GM21360 (cell line): ENCODE measurements around the gene CIC.
A peak's percentile ranks its signal among the peaks of the same experiment; 100 is the strongest.

ENCODE experiments used
- ATAC-seq: cut with Tn5 transposase; IDR thresholded peaks from one replicate; pipeline ENCODE4 v1.9.1; 2021; ENCODE audit warnings: mild to moderate bottlenecking, moderate library complexity; ENCODE audit not compliant: unreplicated experiment

Gene CIC

GRCh38 chr19:42268704-42269477, at the start of gene CIC:
TSS of gene CIC (plus strand) at chr19:42269252. CDS start at chr19:42271784, 2,532 bp downstream.
- peak; percentile 81 for ATAC-seq

DNA sequence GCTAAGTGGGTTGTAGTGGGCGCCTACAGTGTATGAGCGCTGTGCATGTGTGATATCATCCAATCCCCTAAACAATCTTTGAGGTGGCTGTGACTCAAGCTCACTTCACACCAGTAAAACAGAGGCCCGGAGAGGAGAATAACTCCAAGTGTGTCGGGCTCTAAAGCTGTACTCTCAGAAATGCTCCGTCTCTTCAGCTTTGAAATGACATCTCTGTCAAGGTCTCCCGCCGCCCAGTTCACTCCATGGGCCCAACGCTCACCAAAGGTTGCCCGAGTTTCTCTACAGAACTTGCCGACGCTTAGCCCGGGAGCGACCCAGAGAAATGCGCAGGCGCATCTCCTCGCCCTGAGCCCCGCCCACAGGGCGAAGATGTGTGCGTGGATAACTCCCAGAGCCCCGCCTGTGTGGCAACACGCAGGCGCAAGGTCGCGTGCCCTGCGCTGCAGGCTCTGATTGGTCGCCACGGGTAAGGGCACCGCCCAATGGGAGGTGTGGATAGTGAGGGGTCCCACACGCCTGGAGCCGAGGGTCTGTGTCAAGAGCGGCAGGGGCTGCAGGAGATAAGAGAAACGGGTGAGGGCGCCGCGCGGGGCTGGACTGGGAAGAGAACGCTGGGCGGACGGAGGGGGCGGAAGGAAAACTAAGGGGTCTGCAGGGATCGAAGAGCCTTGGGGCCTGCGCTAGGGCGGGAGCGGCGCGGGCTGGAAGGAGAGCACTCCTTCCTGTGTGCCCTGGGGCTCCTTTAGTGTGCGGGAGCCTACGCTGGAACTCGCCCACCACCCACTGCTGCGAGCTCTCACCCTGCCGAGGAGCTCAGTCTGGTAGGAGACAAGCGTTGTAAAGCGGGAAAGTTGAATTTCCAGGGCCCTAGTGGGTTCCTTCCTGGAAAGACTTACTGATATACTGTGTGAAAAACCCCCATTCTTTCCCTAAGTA, 49.0 kb upstream of the CIC start, which contains the start of gene ZNF526:
Gene ZNF526, plus strand, starts transcription at position 501 of the 939 bp plus-strand sequence. CDS start 4,092 bp downstream, outside the sequence.
- peak; percentile 60 for ATAC-seq

- no peak for ATAC-seq
These were observed 48.3 kb upstream of the CIC start for GRCh38 chr19:42220751-42221097.

GRCh38 chr19:42224940-42225717, 43.9 kb upstream of the CIC start:
- no peak for ATAC-seq

GRCh38 chr19:42225718-42226292, 43.2 kb upstream of the CIC start:
- no peak for ATAC-seq

DNA sequence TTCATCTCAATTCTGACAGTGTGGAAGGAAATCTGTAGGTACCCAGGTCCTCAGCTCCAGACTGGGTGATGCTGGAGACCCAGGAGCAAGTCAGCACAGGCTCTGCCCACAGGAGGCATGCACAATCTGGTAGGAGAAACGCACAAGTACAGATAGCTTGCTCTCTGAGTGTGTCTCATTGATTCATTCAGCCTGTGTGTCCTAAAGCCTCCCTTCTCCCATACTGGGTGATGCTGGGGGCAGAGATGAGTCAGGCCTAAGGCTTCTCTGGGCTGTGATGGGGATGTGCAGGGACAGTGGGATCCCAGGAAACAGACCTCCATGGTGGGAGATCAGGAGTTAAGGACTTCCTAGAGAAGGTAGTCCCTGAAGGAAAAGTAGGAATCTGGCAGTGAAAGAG, 42.2 kb upstream of the CIC start:
- ATAC-seq, result no peak

DNA sequence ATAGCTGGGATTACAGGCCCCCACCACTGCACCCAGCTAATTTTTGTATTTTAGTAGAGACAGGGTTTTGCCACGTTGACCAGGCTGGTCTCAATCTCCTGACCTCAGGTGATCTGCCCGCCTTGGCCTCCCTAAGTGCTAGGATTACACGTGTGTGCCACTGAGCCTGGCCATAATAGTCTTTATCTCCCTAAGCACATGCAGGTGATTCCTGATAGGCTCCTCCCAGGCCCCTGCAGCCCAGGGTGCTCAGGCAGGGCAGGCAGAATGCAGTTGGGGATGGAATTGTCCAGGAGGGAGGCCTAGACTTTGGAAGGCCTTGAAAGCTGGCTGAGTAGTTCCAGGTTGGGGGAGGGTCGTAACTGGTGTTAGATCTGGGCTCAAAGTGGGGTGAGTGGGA, 40.4 kb upstream of the CIC start:
- no peak for ATAC-seq

- no peak for ATAC-seq
These were observed 39.7 kb upstream of the CIC start for GRCh38 chr19:42229301-42229854.

DNA sequence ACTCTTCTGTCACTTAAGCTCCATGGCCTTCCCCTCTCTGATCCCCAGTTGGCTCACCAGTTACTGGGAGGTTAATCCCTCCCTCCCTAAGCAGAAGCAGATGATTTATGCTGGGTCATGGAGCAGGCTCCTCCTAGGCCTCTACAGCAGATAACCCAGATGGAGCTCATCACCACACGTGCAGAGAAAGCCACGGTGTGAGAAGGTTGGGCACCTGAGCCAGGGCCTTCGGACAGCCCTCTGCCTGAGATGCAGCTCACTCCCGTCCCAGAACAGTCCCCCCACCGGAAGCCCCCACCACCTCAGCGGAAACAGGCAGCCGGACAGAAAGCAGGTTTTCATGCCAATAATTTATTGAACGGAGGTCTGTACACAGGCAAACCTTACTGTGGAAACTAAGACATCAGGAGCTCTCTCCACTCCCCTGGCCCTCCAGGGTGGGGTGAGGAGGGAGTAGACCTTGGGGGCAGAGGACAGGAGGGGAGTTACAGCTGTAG, 39.1 kb upstream of the CIC start:
- no peak for ATAC-seq

- ATAC-seq, result no peak
These were observed 38.5 kb upstream of the CIC start for GRCh38 chr19:42230571-42230970.

- ATAC-seq, result no peak
These were observed 36.6 kb upstream of the CIC start for GRCh38 chr19:42232435-42232834.

GRCh38 chr19:42233106-42233505, 35.9 kb upstream of the CIC start:
- no peak for ATAC-seq

GRCh38 chr19:42233678-42234292, 35.3 kb upstream of the CIC start:
- ATAC-seq, result no peak

DNA sequence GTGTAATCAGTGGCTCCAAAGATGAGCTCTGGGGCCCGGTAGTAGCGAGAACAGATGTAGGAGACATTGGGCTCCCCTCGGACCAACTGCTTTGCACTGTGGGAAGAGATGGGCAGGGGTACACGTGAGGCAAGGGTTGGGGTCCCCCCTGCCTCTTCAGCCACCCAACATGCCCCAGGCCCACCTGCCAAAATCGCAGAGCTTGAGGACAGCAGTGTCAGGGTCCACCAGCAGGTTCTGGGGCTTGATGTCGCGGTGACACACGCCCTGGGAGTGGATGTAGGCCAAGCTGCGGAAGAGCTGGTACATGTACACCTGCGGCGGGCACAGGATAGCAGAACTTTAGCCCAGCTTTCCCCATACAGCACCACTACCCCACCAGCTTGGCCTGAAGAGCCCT, 34.7 kb upstream of the CIC start:
- no peak for ATAC-seq

DNA sequence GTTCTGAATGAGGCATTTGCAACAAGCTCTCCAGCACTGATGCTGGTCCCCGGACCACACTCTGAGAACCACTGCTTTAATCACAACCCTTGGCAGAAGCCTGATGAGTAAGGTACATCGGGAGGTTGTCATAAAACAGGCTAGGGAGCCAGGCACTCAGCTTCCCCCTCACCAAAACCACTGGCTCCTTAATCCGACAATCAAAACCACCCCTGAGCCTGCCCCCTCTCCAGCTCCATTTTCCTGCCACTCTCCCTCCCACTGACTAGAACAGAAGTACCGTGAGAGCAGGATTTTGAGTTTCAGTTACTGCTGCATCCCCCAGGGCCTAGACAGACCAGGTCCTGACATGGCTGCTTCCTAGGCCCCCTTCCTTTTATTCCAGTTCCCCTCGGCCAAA, 33.9 kb upstream of the CIC start:
- ATAC-seq, result no peak

DNA sequence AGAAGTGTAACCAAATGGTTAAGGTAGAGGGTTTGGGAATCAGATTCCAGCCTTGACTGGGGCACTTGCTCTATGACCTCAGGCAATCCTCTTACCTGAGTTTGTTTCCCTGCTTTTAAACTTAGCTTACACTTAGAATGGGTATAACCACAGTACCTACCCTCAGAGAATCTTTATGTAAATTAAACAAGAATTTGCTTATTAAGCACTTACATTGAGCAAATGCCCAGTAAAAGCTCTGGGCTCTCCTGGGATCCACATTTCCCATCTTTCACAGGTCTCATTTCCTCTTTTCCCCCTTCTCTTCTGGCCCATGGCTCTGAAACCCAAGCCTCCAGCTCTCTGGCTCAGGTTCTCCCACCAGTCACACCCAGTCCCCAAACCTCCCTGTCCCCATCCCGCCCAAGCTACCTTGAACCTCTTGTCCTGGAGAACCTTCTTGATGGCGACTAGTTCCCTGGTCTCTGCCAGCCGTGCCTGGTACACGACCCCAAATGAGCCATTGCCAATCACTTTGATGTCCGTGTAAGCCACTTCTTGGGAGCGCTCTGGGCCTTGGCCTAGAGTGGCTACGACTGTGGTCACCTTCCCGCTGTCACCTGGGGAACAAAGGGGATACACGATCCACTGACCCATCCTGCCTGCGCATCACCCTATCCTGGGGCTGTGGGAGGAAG, 29.4 kb upstream of the CIC start:
- ATAC-seq, result no peak

DNA sequence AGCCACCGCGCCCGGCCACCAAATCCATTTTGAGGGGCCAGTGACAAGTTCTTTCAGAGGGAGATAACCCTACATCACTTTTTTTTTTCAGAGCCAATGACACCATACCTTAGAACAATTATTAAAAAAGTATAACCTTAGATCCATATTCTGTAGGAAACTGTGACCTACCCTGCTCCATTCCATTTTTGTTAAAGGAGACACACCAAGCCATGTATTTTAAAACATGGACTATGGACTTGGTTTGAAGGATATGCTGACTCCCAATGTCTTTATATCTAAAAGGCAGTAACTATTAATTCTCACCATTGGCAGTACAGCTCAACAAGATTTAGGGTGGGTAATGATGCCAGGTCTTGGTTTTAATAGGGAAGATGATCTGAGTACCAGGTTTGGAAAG, 27.8 kb upstream of the CIC start:
- ATAC-seq, result no peak

DNA sequence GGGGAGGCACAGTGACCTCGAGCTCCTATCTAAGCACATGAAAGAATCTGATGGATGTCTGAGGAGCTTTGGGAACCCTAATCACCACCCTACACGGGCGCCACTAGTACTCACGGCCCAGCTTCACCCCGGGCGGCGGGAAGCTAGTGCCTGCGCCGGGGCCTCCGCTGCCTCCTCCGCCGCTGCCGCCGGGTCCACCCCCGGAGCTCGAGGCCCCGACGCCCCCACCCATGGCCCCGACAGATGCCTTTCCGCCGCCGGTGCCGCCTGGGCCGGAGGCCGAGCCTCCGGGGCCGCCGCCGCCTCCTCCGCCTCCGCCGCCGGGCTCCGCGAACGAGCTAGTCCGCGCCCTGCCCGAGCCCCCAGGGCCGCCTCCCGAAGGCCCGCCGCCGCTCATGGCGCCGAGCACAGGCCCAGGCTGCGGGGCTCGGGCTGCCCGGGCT, 27.0 kb upstream of the CIC start:
- ATAC-seq, result peak; percentile 7
